Mesendoderm (in vitro differentiated cells): ENCODE data around the gene NOL12. TPM values are rescaled to one million over a fixed set of nuclear protein-coding genes. Genes with fewer than 3 reads are reported as not detected.
A peak's percentile ranks its signal among the peaks of the same experiment; 100 is the strongest.

Experiments
- DNase-seq: peaks from one replicate; pipeline ENCODE4 v3.0.0; 2013
- H2AK5ac ChIP-seq: 2 replicates; pipeline ENCODE4 v1.6.1; 2013; ENCODE audit warnings: low read length, inconsistent platforms
- H2BK120ac ChIP-seq: 2 replicates; pipeline ENCODE4 v1.6.1; 2013; ENCODE audit warnings: low read depth, mild to moderate bottlenecking, low read length, moderate library complexity, mixed read lengths
- H2BK15ac ChIP-seq: replicated peaks from 2 replicates; pipeline ENCODE4 v1.6.1; 2013; ENCODE audit warnings: low read depth, mild to moderate bottlenecking, moderate library complexity
- H2BK5ac ChIP-seq: 2 replicates; pipeline ENCODE4 v1.6.1; 2013; ENCODE audit warnings: low read length, inconsistent platforms
- H3K18ac ChIP-seq: 2 replicates; pipeline ENCODE4 v1.6.1; 2013; ENCODE audit warnings: mild to moderate bottlenecking, low read length, mixed read lengths
- H3K23ac ChIP-seq: one replicate; pipeline ENCODE4 v1.6.1; 2013; ENCODE audit warnings: low read length
- H3K27ac ChIP-seq: 2 replicates; pipeline ENCODE4 v1.5.1; 2013; ENCODE audit warnings: low read depth, mild to moderate bottlenecking, inconsistent platforms, low read length, moderate library complexity
- H3K27me3 ChIP-seq: 2 replicates; pipeline ENCODE4 v1.6.1; 2013; ENCODE audit warnings: low read length, control low read depth, mild to moderate bottlenecking, inconsistent platforms; ENCODE audit not compliant: insufficient read depth, poor library complexity
- H3K36me3 ChIP-seq: 2 replicates; pipeline ENCODE4 v1.6.1; 2013; ENCODE audit warnings: low read length, inconsistent platforms; ENCODE audit not compliant: control insufficient read depth, insufficient read depth
- H3K4ac ChIP-seq: one replicate; pipeline ENCODE4 v1.6.1; 2013; ENCODE audit warnings: low read depth, mild to moderate bottlenecking, low read length, moderate library complexity
- H3K4me1 ChIP-seq: 2 replicates; pipeline ENCODE4 v1.6.1; 2013; ENCODE audit warnings: low read depth, low read length, inconsistent platforms; ENCODE audit not compliant: control insufficient read depth
- H3K4me2 ChIP-seq: 2 replicates; pipeline ENCODE4 v1.6.1; 2013; ENCODE audit warnings: low read length
- H3K4me3 ChIP-seq: 2 replicates; pipeline ENCODE4 v1.5.1; 2013; ENCODE audit warnings: mild to moderate bottlenecking, low read length
- H3K56ac ChIP-seq: one replicate; pipeline ENCODE4 v1.6.1; 2013; ENCODE audit warnings: low read length
- H3K79me1 ChIP-seq: 2 replicates; pipeline ENCODE4 v1.6.1; 2013; ENCODE audit warnings: low read length, inconsistent platforms
- H3K79me2 ChIP-seq: 2 replicates; pipeline ENCODE4 v1.6.1; 2013; ENCODE audit warnings: mild to moderate bottlenecking, low read length; ENCODE audit not compliant: control insufficient read depth, insufficient read depth
- H3K9ac ChIP-seq: 2 replicates; pipeline ENCODE4 v1.6.1; 2013; ENCODE audit warnings: low read length, inconsistent platforms
- H4K5ac ChIP-seq: one replicate; pipeline ENCODE4 v1.6.1; 2013; ENCODE audit warnings: low read length
- H4K8ac ChIP-seq: one replicate; pipeline ENCODE4 v1.6.1; 2013; ENCODE audit warnings: low read depth, mild to moderate bottlenecking, control low read depth, low read length, moderate library complexity
- WGBS: extraction: QIAGEN DNeasy Blood & Tissue Kit; methylation state at CpG from one replicate; pipeline ENCODE4 v1.1.7; 2013; ENCODE audit warnings: low lambda C conversion rate, missing lambda C conversion rate; ENCODE audit not compliant: insufficient coverage; ENCODE audit errors: extremely low coverage; 5-methylcytosine and 5-hydroxymethylcytosine counted together
- small RNA-seq: library from polyadenylated mRNA; stranded (forward); fragments of <200 nt; extraction: miRNeasy Mini kit (QIAGEN cat#:217004); gene quantifications from one replicate; pipeline ENCODE3, GENCODE V24; 2013; ENCODE audit not compliant: insufficient read depth

Gene NOL12

GRCh38 chr22:37742376-37743171, 56.4 kb downstream of the NOL12 start:
- H3K4me3 ChIP-seq = no peak overlapping the region
- H4K5ac ChIP-seq = no peak overlapping the region
- no peaks in the 10 kb centered on the region for H3K79me2 ChIP-seq
- no peaks in the 10 kb centered on the region for H3K36me3 ChIP-seq
- H3K23ac ChIP-seq = no peak overlapping the region
- no peak overlapping the region for H3K27ac ChIP-seq
- peaks cover 3% of the 10 kb centered on the region for H3K4me1 ChIP-seq
- no CpG with 5 or more reads among the region's 16 CpGs for WGBS
- no peak overlapping the region for H2BK15ac ChIP-seq
- no peak overlapping the region for H3K4ac ChIP-seq
- no peaks in the 10 kb centered on the region for H3K27me3 ChIP-seq
- H2BK120ac ChIP-seq = no peak overlapping the region
- no peak overlapping the region for H2BK5ac ChIP-seq
- no peak overlapping the region for H2AK5ac ChIP-seq
- peak; percentile 26 for DNase-seq
- peaks cover 5% of the 10 kb centered on the region for H3K79me1 ChIP-seq
- no peak overlapping the region for H3K9ac ChIP-seq
- no peak overlapping the region for H3K56ac ChIP-seq
- H3K18ac ChIP-seq = no peak overlapping the region
- H3K4me2 ChIP-seq = no peak overlapping the region
- no peak overlapping the region for H4K8ac ChIP-seq

Small RNA genes within 50 kb of the gene (small RNA-seq; reads per million reads assigned to genes)
- not detected for gene RN7SL385P
